Germinal center (tissue), 1 donor: ENCODE data around the gene ERCC6L2.

Experiments
- DNase-seq: peaks from one replicate; pipeline ENCODE4 v3.0.0; 2012; ENCODE audit warnings: mixed read lengths, low spot score

ERCC6L2 gene

GRCh38 chr9:95875305-95876137, at the start of gene ERCC6L2:
TSS of gene ERCC6L2 (plus strand) at chr9:95875691. CDS start at chr9:95876039, 348 bp downstream.
- peak; percentile 93 for DNase-seq

GRCh38 chr9:95826183-95826838, 49.2 kb upstream of the ERCC6L2 start:
- no peak for DNase-seq

- DNase-seq = no peak
Measured at GRCh38 chr9:95830768-95831167, 44.7 kb upstream of the ERCC6L2 start.

GRCh38 chr9:95831810-95832209, 43.7 kb upstream of the ERCC6L2 start:
- DNase-seq = no peak

GRCh38 chr9:95833546-95834178, 41.8 kb upstream of the ERCC6L2 start:
- DNase-seq = no peak

- DNase-seq = no peak
Measured at GRCh38 chr9:95834281-95834907, 41.1 kb upstream of the ERCC6L2 start.

GRCh38 chr9:95835393-95835792, 40.1 kb upstream of the ERCC6L2 start:
- no peak for DNase-seq

GRCh38 chr9:95836072-95836471, 39.4 kb upstream of the ERCC6L2 start:
- DNase-seq = no peak

- DNase-seq = no peak
Measured at GRCh38 chr9:95839012-95839411, 36.5 kb upstream of the ERCC6L2 start.

GRCh38 chr9:95840074-95840473, 35.4 kb upstream of the ERCC6L2 start:
- no peak for DNase-seq

- no peak for DNase-seq
Measured at GRCh38 chr9:95841377-95841776, 34.1 kb upstream of the ERCC6L2 start.

GRCh38 chr9:95845751-95846150, 29.7 kb upstream of the ERCC6L2 start:
- DNase-seq = no peak

GRCh38 chr9:95848764-95849163, 26.7 kb upstream of the ERCC6L2 start:
- no peak for DNase-seq

- DNase-seq = no peak
Measured at GRCh38 chr9:95852059-95853032, 23.1 kb upstream of the ERCC6L2 start.

GRCh38 chr9:95854386-95855020, 21.0 kb upstream of the ERCC6L2 start:
- DNase-seq = no peak

- DNase-seq = no peak
Measured at GRCh38 chr9:95855961-95856360, 19.5 kb upstream of the ERCC6L2 start.

GRCh38 chr9:95857124-95857523, 18.4 kb upstream of the ERCC6L2 start:
- no peak for DNase-seq

- DNase-seq = no peak
Measured at GRCh38 chr9:95857896-95858295, 17.6 kb upstream of the ERCC6L2 start.

- DNase-seq = no peak
Measured at GRCh38 chr9:95862343-95862742, 13.1 kb upstream of the ERCC6L2 start.

- DNase-seq = no peak
Measured at GRCh38 chr9:95864852-95865580, 10.5 kb upstream of the ERCC6L2 start.
